ENCODE measurements around the gene WDR87.
A peak's percentile ranks its signal among the peaks of the same experiment; 100 is the strongest.
"Not testable (repeated sequence)": the region's sequence is repeated elsewhere in the genome, so short reads cannot be mapped to it uniquely, and the experiment has no call there.

WDR87 gene

DNA sequence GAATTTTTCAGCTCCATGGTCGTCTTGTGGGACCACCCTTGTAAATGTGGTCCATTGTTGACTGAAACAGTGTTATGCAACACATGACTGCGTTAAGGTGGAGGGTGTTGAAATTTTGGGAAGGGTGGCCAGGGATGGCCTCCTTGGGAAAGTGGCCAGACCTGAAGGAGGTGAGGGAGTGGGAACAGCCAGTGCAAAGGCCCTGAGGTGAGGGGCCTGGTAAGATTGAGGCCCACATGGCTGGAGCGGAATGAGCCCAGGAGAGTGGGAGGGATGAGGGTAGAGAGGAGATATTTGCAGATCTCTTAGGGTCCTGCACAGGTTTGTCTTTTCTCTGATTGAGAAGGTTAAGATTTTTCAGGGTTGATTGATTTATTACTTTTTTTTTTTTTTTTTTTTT, 18.8 kb upstream of the WDR87 start:
- Mint-ChIP-seq H3K27ac (no peak overlapping the region), H3K4me1 (ENCODE audit: low read depth) (peaks cover 59% of the 10 kb centered on the region), H3K4me3 (no peak overlapping the region), H3K9me3 (no peaks in the 10 kb centered on the region), H3K27me3 (no peaks in the 10 kb centered on the region), H3K36me3 (ENCODE audit: low read depth) (peaks cover 40% of the 10 kb centered on the region)
- intact Hi-C loops (cut with micrococcal nuclease): no loop called here

DNA sequence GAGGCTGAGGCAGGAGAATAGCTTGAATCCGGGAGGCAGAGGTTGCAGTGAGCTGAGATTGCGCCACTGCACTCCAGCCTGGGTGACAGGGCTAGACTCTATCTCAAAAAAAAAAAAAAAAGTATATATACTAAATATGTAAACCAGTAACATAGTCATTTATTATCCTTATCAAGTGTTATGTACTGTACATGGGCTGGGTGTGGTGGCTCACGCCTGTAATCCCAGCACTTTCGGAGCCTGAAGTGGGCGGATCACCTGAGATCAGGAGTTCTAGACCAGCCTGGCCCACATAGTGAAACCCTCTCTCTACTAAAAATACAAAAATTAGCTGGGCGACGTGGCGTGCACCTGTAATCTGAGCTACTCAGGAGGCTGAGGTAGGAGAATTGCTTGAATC, 18.2 kb upstream of the WDR87 start:
- Mint-ChIP-seq H3K36me3 (ENCODE audit: low read depth) (peaks cover 45% of the 10 kb centered on the region), H3K4me1 (ENCODE audit: low read depth) (peaks cover 63% of the 10 kb centered on the region)
- H3K27me3 Mint-ChIP-seq; H3K27ac Mint-ChIP-seq; intact Hi-C loops (cut with micrococcal nuclease); H3K4me3 Mint-ChIP-seq; H3K9me3 Mint-ChIP-seq: not testable (repeated sequence)

DNA sequence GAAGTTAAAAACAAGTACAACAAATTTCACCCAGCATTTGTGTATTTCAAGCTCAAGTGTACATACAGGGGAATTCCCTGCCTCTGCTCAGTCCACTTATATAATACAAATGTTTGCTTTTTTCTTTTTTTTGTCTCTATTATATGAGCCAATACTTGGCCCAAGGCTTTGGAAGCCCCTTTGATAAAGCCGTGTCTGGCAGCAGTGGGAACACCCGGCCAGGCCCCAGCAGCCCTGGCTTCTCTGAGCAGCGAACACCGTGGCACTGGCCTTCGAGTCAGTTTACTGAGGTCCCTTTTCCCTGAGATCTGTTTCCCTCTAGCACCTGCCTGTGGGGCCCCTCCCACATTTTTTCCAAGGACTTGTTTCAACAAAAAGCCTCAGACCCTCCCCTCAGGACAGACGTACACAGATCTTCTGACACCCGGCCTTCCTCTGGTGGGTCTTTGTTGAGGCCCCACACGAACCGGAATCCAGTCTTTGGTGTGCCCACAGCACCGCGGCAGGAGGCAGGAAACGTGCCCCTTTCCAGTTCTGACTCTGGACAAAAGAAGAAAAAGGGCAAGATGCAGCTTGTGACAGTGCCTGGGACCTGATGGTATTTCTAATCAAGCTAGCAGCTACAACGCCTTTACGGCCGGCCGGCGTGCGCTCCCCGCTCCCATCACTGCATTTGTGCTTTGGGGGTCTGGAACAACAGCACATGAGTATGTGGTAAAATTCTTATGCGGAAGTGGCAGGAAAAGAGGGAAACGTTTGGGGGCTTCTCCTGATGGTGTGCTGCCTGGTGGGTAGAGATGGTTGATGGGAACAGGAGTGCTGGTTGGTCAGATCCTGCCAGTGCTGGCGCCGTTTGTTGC, 14.4 kb upstream of the WDR87 start:
- Mint-ChIP-seq H3K27me3 (no peaks in the 10 kb centered on the region), H3K4me3 (no peak overlapping the region), H3K27ac (peak overlapping the region; percentile 70), H3K4me1 (ENCODE audit: low read depth) (peaks cover 33% of the 10 kb centered on the region), H3K36me3 (ENCODE audit: low read depth) (peaks cover 69% of the 10 kb centered on the region), H3K9me3 (no peaks in the 10 kb centered on the region)
- intact Hi-C loops (cut with micrococcal nuclease): no loop called here

DNA sequence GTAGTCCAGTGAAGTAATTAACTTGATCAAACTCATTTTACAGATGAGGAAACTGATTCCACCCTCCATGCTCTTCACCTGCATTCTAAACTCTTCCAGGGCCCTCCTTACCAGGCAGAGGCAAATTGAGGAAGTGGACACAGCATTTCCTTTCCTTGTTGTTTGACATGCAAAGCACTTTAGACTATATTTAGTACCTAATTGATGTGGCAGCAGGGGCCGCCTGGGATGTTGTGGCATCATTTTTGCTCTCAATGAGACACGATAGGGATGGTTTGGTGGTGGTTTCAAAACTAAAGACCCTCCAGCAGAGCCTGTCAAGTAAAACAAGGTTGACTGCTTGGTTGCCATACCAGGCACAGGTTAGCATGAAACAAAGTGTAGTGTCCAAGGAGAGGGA, 8.5 kb upstream of the WDR87 start:
- Mint-ChIP-seq H3K4me1 (ENCODE audit: low read depth) (peaks cover 38% of the 10 kb centered on the region), H3K27ac (no peak overlapping the region), H3K4me3 (no peak overlapping the region), H3K27me3 (no peaks in the 10 kb centered on the region), H3K36me3 (ENCODE audit: low read depth) (peaks cover 33% of the 10 kb centered on the region), H3K9me3 (no peaks in the 10 kb centered on the region)
- intact Hi-C loops (cut with micrococcal nuclease): no loop called here

DNA sequence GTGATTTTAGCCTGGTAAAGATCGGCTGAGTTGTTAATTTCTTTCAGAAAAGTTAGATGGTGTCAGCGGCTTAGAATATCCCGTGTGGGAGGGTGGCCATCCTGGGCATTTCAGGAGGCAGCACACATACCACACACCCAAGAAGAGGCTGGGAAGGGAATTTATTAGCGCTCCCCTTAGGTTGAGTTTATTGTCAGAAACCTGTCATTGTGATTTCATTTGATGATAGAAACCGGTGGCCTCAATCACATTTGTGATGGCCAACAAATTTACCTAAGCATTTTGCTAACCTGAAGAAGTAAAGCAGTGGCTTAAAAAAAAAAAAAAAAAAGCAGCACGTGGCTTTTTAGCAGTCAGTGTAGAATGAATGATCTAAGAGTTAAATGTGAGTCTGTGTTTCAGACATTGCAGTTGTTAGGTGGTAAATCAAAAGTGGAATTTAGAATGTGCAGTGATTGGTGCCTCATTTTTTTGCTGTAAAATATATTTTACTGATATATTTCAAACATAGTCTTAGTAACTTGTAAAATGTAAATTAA, 3.3 kb upstream of the WDR87 start:
- Mint-ChIP-seq H3K4me3 (no peak overlapping the region), H3K9me3 (no peaks in the 10 kb centered on the region), H3K27me3 (peaks cover 4% of the 10 kb centered on the region), H3K27ac (no peak overlapping the region), H3K36me3 (ENCODE audit: low read depth) (peaks cover 29% of the 10 kb centered on the region), H3K4me1 (ENCODE audit: low read depth) (peaks cover 55% of the 10 kb centered on the region)
- intact Hi-C loops (cut with micrococcal nuclease): loop anchor here (5.0 to 10.0 kb wide), 4 partner anchors 43 to 315 kb away; partner anchors contain the start of gene DPF1

DNA sequence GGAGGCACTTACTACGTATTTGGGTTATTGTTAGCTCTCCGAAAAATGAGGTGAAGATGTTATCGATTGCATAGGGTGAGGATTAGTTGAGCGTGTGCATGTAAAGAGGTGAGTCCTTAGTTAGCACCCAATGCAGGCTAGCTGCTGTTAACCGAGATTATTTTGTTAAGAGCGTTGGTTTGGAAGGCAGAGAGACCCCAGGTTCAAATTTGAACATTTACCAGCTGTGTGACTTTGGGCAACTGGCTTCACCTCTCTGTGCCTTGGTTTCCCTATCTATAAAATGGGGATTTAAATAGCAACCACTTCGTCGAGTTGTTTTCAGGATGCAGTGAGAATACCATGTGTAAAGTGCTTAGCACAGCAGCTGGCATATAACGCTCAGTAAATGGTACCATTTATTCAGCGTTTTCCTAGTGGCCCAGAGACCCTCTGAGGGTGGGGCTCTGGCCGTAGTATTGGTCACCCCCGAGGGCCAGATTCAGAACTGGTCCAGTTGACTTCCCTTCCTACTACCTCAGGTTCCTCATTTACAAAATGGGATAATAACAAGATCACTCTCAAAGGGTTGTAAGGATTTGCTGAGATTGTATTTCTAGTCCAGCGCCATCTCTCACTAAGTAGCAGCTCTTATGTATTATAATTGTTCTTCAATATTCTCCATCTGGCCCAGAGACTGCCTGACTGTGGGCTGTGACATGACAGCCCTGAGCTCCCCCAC, 1.5 kb upstream of the WDR87 start:
- intact Hi-C loops (cut with micrococcal nuclease): loop anchor here (5.0 to 10.0 kb wide), 4 partner anchors 44 to 317 kb away; partner anchors contain the start of gene DPF1
- H3K4me1 Mint-ChIP-seq (ENCODE audit: low read depth): peaks cover 48% of the 10 kb centered on the region
- H3K9me3 Mint-ChIP-seq: no peaks in the 10 kb centered on the region
- H3K27ac Mint-ChIP-seq: peak overlapping the region; percentile 80
- peaks cover 4% of the 10 kb centered on the region for H3K27me3 Mint-ChIP-seq
- peak overlapping the region; percentile 93 for H3K4me3 Mint-ChIP-seq
- H3K36me3 Mint-ChIP-seq (ENCODE audit: low read depth): peaks cover 28% of the 10 kb centered on the region

DNA sequence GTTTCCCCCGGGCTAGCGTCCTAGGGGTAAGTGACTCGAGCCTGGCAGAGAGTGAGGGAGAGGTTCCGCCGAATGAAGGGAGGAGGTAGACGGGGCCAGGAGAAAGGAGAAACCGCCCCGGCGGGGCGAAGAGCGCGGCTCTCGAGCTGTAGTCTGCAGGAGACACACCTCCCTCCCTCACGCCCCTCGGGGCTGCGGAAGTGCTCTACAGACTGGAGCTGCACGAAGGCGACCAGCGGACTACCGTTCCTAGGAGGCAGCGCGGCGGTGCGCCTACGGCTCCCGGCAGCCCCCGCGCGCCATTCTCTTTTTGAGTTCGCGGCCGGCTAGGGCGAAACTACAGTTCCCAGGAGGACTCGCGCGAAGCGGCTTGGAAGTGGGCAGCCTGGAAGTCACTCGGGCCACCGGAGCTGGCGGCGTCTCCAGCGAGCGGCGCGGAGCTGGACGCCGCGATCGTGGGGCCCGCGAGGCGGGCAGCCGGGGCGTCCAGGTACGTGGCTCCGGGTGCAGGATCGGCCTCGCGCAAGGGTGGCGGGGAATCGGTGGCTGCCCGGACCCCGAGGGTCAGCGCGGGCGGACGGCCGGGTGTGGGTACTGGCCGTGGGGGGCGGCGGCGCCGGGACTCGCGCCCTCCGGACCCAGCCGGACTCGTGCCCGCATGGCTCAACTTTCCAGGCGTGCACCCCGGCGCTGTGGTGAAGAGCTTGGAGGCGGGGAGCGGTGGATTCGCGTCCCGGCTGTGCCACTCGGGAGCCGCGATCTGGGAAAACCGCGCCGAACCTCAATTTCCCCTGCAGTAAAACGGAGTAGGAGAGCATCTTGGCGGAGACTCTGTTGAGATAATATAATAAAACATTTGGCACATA, 708 bp upstream of the WDR87 start, which contains the start of gene SIPA1L3:
Gene SIPA1L3, plus strand, starts transcription at position 340 of the 866 bp plus-strand sequence. CDS start 174,358 bp downstream, outside the sequence.
- Mint-ChIP-seq H3K9me3 (no peaks in the 10 kb centered on the region), H3K36me3 (ENCODE audit: low read depth) (peaks cover 28% of the 10 kb centered on the region), H3K27me3 (peaks cover 4% of the 10 kb centered on the region), H3K4me3 (peak within 1 kb of the TSS; percentile 93), H3K4me1 (ENCODE audit: low read depth) (peaks cover 48% of the 10 kb centered on the region), H3K27ac (peak within 1 kb of the TSS; percentile 80)
- intact Hi-C loops (cut with micrococcal nuclease): loop anchor here (5.0 to 10.0 kb wide), 4 partner anchors 45 to 318 kb away; partner anchors contain the start of gene DPF1

DNA sequence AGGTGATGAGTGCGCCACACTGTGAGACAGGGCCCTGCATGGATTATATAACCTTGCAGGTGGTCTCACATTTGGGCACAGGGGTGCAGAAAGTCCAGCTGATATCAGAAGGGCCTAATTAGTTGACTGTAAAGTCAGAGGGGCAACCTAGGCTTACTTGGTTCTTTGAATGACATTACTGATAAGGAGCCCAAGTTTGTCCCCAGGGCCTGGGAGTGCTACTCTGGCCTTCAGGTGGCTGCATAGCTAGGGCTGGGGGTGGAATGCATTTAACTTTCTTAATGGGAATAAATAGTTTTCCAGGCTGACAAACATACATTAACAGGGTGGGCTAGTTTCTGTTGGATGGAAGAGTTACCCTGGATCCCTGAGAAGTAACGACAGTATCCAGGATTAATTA, 3.3 kb downstream of the WDR87 start:
- peaks cover 16% of the 10 kb centered on the region for H3K36me3 Mint-ChIP-seq (ENCODE audit: low read depth)
- peaks cover 13% of the 10 kb centered on the region for H3K4me1 Mint-ChIP-seq (ENCODE audit: low read depth)
- peaks cover 6% of the 10 kb centered on the region for H3K27me3 Mint-ChIP-seq
- H3K9me3 Mint-ChIP-seq: no peaks in the 10 kb centered on the region
- intact Hi-C loops (cut with micrococcal nuclease): loop anchor here (2.0 to 10.0 kb wide), 2 partner anchors 192 to 322 kb away; partner anchors contain the start of gene DPF1
- H3K4me3 Mint-ChIP-seq: no peak overlapping the region
- no peak overlapping the region for H3K27ac Mint-ChIP-seq

DNA sequence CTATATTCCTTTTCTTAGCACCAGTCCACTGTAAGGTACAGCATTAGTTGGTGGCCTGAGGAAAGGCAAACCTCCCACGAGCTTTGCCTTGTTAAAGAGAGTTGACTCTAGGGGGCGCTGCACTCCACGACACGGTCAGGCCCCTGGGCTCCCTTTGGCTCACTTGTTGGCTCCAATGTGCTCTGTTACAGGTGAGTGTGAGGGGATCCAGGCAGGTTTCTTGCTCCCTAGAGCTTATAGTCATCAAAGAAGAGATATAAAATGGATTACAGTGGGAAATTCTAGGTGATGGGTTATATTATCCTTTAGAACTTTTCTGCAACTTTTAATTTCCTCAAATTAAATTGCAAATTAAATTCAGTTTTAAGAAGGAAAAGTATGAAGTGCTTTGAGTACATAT, 3.7 kb downstream of the WDR87 start:
- intact Hi-C loops (cut with micrococcal nuclease): loop anchor here (2.0 to 10.0 kb wide), 2 partner anchors 192 to 322 kb away; partner anchors contain the start of gene DPF1
- H3K27me3 Mint-ChIP-seq: peaks cover 6% of the 10 kb centered on the region
- peaks cover 13% of the 10 kb centered on the region for H3K36me3 Mint-ChIP-seq (ENCODE audit: low read depth)
- H3K4me1 Mint-ChIP-seq (ENCODE audit: low read depth): peaks cover 8% of the 10 kb centered on the region
- H3K9me3 Mint-ChIP-seq: no peaks in the 10 kb centered on the region
- H3K27ac Mint-ChIP-seq: no peak overlapping the region
- no peak overlapping the region for H3K4me3 Mint-ChIP-seq

DNA sequence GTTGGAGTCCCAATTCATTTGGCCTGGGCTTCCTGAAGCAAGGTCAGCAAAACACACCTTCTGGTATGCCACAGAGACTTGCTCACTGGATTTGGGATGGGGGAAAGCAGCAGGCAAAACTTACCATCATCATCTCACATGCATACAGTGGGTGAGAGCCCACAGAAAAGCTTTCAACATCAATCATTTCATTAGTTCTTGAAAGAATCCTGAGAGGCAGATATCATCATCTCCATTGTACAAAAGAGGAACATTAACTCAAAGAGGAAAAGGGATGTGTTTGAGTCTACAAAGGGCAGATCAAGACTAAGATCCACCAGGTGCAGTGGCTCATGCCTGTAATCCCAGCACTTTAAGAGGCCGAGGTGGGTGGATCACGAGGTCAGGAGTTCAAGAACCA, 6.4 kb downstream of the WDR87 start:
- H3K27ac Mint-ChIP-seq: no peak overlapping the region
- no peaks in the 10 kb centered on the region for H3K36me3 Mint-ChIP-seq (ENCODE audit: low read depth)
- H3K4me3 Mint-ChIP-seq: no peak overlapping the region
- peaks cover 2% of the 10 kb centered on the region for H3K27me3 Mint-ChIP-seq
- intact Hi-C loops (cut with micrococcal nuclease): loop anchor here (10.0 kb wide), 1 partner anchor 325 kb away; the partner anchor contains the start of gene DPF1
- no peaks in the 10 kb centered on the region for H3K4me1 Mint-ChIP-seq (ENCODE audit: low read depth)
- no peaks in the 10 kb centered on the region for H3K9me3 Mint-ChIP-seq

DNA sequence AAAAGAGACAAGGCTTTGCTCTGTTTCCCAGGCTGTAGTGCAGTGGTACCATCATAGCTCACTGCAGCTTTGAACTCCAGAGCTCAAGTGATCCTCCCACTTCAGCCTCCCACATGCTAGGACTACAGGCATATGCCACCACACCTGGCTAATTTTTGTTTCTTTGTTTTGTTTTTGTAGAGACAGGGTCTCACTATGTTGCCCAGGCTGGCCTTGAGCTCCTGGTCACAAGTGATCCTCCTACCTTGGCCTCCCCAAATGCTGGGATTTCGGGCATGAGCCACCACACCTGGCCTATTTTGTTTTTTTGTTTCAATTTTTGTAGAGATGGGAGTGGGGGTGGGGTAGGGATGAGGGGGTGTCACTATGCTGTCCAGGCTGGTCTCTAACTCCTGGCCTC, 6.9 kb downstream of the WDR87 start:
- intact Hi-C loops (cut with micrococcal nuclease): no loop called here
- no peak overlapping the region for H3K27ac Mint-ChIP-seq
- no peaks in the 10 kb centered on the region for H3K9me3 Mint-ChIP-seq
- no peaks in the 10 kb centered on the region for H3K4me1 Mint-ChIP-seq (ENCODE audit: low read depth)
- H3K4me3 Mint-ChIP-seq: no peak overlapping the region
- no peaks in the 10 kb centered on the region for H3K36me3 Mint-ChIP-seq (ENCODE audit: low read depth)
- peaks cover 2% of the 10 kb centered on the region for H3K27me3 Mint-ChIP-seq

DNA sequence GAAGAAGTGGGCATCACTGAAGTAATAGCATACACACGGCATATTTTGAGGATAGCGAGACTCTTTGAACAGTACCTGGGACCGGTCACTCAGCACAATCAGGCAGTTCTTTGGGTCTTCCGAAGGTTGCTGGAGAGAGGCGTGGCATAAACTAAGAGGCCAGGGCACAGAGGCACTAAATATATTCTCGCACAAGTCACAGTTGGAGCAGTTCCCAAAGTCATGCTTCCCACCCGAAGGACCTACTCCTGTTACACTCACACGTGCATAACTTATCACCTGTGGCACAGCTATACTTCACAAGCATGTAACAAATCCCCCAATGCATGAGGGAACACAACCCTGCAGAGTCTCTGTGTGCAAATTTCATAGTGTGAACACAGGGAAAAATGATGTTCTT, 10.2 kb downstream of the WDR87 start:
- Mint-ChIP-seq H3K36me3 (ENCODE audit: low read depth) (no peaks in the 10 kb centered on the region), H3K27me3 (peaks cover 2% of the 10 kb centered on the region)
- intact Hi-C loops (cut with micrococcal nuclease): no loop called here

More for the DNA sequence above, 10.2 kb downstream of the WDR87 start:
- Mint-ChIP-seq H3K4me3 (no peak overlapping the region), H3K27ac (no peak overlapping the region), H3K4me1 (ENCODE audit: low read depth) (no peaks in the 10 kb centered on the region), H3K9me3 (no peaks in the 10 kb centered on the region)
